ENCODE results near the gene FGFRL1. TPM values are rescaled to one million over a fixed set of nuclear protein-coding genes. Genes with fewer than 3 reads are reported as not detected.

FGFRL1 gene
- polyA plus RNA-seq, 1 donor from 2014 or later = 0.97 TPM

DNA sequence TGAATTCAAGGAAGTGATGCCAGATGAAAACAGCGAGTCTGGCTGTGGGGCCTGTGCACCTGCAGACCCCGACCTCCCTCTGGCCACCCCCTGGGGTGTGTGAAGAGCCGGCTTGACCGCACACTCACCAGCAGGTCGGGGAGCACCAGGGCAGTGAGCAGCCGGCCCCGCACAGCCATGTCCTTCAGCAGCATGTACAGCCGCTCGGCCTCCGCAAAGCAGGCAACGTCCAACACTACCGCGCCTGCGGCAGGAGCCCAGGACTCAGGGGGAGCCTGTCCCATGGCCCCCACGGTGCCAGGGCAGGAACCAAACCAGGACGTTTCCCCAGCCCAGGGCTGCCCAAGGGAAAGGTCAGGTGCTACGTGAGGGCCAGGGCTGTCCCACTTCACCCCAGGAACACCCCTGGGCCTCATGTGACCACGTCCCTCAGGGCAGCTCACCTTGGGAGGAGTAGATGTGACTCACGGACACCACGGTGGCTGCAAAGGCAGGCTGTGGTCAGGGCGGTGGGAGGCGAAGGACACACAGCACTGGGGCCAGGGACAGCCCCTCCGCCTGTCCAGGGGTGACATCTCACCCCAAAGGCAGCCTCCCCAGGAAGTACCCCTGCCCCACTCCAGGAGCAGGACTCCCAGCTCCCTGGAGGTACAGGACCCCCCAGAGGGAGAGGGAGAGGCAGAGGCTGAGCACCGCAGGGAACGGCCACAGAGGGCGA, 46.2 kb upstream of the FGFRL1 start:
- H3K9me2 ChIP-seq (ENCODE audit: insufficient read depth, low read length) = no peaks in the 10 kb centered on the region
- no peaks in the 10 kb centered on the region for H3F3A ChIP-seq (ENCODE audit: insufficient read depth, low read length, poor library complexity, severe bottlenecking)
- no peaks in the 10 kb centered on the region for H3K79me2 ChIP-seq (replicated peaks; ENCODE audit: insufficient read depth, low read length)
- H3K27me3 ChIP-seq (ENCODE audit: insufficient read depth, low read depth, low read length) = peaks cover 8% of the 10 kb centered on the region
- H4K20me1 ChIP-seq (ENCODE audit: insufficient read depth) = no peaks in the 10 kb centered on the region
- H3K4me3 ChIP-seq (ENCODE audit: low read length) = no peak overlapping the region
- no peak overlapping the region for H3K27ac ChIP-seq (ENCODE audit: low read length)
- no peak overlapping the region for H3K9ac ChIP-seq (ENCODE audit: low read length)
- TF ChIP-seq SMC3 (conservative IDR thresholded peaks at IDR 0.05; ENCODE audit: poor library complexity) = no peak
- no peak for TF ChIP-seq TAF1 (IDR thresholded peaks at IDR 0.05; ENCODE audit: low read depth)
- TF ChIP-seq, protein P1, sequence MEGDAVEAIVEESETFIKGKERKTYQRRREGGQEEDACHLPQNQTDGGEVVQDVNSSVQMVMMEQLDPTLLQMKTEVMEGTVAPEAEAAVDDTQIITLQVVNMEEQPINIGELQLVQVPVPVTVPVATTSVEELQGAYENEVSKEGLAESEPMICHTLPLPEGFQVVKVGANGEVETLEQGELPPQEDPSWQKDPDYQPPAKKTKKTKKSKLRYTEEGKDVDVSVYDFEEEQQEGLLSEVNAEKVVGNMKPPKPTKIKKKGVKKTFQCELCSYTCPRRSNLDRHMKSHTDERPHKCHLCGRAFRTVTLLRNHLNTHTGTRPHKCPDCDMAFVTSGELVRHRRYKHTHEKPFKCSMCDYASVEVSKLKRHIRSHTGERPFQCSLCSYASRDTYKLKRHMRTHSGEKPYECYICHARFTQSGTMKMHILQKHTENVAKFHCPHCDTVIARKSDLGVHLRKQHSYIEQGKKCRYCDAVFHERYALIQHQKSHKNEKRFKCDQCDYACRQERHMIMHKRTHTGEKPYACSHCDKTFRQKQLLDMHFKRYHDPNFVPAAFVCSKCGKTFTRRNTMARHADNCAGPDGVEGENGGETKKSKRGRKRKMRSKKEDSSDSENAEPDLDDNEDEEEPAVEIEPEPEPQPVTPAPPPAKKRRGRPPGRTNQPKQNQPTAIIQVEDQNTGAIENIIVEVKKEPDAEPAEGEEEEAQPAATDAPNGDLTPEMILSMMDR (IDR thresholded peaks at IDR 0.05; ENCODE audit: poor library complexity, severe bottlenecking) = no peak
- no peak for TF ChIP-seq EP300 (conservative IDR thresholded peaks at IDR 0.05; ENCODE audit: poor library complexity, severe bottlenecking)
- no peak for TF ChIP-seq MXI1 (conservative IDR thresholded peaks at IDR 0.05; ENCODE audit: poor library complexity, severe bottlenecking)
- TF ChIP-seq, protein P2, sequence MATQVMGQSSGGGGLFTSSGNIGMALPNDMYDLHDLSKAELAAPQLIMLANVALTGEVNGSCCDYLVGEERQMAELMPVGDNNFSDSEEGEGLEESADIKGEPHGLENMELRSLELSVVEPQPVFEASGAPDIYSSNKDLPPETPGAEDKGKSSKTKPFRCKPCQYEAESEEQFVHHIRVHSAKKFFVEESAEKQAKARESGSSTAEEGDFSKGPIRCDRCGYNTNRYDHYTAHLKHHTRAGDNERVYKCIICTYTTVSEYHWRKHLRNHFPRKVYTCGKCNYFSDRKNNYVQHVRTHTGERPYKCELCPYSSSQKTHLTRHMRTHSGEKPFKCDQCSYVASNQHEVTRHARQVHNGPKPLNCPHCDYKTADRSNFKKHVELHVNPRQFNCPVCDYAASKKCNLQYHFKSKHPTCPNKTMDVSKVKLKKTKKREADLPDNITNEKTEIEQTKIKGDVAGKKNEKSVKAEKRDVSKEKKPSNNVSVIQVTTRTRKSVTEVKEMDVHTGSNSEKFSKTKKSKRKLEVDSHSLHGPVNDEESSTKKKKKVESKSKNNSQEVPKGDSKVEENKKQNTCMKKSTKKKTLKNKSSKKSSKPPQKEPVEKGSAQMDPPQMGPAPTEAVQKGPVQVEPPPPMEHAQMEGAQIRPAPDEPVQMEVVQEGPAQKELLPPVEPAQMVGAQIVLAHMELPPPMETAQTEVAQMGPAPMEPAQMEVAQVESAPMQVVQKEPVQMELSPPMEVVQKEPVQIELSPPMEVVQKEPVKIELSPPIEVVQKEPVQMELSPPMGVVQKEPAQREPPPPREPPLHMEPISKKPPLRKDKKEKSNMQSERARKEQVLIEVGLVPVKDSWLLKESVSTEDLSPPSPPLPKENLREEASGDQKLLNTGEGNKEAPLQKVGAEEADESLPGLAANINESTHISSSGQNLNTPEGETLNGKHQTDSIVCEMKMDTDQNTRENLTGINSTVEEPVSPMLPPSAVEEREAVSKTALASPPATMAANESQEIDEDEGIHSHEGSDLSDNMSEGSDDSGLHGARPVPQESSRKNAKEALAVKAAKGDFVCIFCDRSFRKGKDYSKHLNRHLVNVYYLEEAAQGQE (IDR thresholded peaks at IDR 0.05; ENCODE audit: borderline replicate concordance) = no peak
- TF ChIP-seq POLR2AphosphoS5 (IDR thresholded peaks at IDR 0.05) = no peak
- no peak for TF ChIP-seq EZH2 (IDR thresholded peaks at IDR 0.05; ENCODE audit: borderline replicate concordance, insufficient read depth, low read length, poor library complexity, severe bottlenecking)
- TF ChIP-seq RAD21 (conservative IDR thresholded peaks at IDR 0.05) = no peak
- no peak overlapping the region for H3K4me2 ChIP-seq (ENCODE audit: low read length)
- H3K36me3 ChIP-seq (ENCODE audit: insufficient read depth, low read length) = no peaks in the 10 kb centered on the region
- no peaks in the 10 kb centered on the region for H3K9me3 ChIP-seq (ENCODE audit: low read length)
- no peak overlapping the region for H2AFZ ChIP-seq (ENCODE audit: low read depth, low read length)

- Histone ChIP-seq H3K4me3 (ENCODE audit: low read length) (no peak overlapping the region), H2AFZ (ENCODE audit: low read depth, low read length) (no peak overlapping the region), H3K27me3 (ENCODE audit: insufficient read depth, low read depth, low read length) (peaks cover 8% of the 10 kb centered on the region), H3K9me3 (ENCODE audit: low read length) (no peaks in the 10 kb centered on the region), H3K36me3 (ENCODE audit: insufficient read depth, low read length) (no peaks in the 10 kb centered on the region), H3K79me2 (replicated peaks; ENCODE audit: insufficient read depth, low read length) (no peaks in the 10 kb centered on the region), H3K27ac (ENCODE audit: low read length) (no peak overlapping the region), H4K20me1 (ENCODE audit: insufficient read depth) (no peaks in the 10 kb centered on the region), H3K4me2 (ENCODE audit: low read length) (no peak overlapping the region), H3F3A (ENCODE audit: insufficient read depth, low read length, poor library complexity, severe bottlenecking) (no peaks in the 10 kb centered on the region), H3K9me2 (ENCODE audit: insufficient read depth, low read length) (no peaks in the 10 kb centered on the region), H3K9ac (ENCODE audit: low read length) (no peak overlapping the region)
- TF ChIP-seq POLR2AphosphoS5 (IDR thresholded peaks at IDR 0.05) = no peak
- no peak for TF ChIP-seq SMC3 (conservative IDR thresholded peaks at IDR 0.05; ENCODE audit: poor library complexity)
- no peak for TF ChIP-seq MXI1 (conservative IDR thresholded peaks at IDR 0.05; ENCODE audit: poor library complexity, severe bottlenecking)
- TF ChIP-seq EZH2 (IDR thresholded peaks at IDR 0.05; ENCODE audit: borderline replicate concordance, insufficient read depth, low read length, poor library complexity, severe bottlenecking) = no peak
- TF ChIP-seq, protein P2 (IDR thresholded peaks at IDR 0.05; ENCODE audit: borderline replicate concordance) = no peak
- no peak for TF ChIP-seq RAD21 (conservative IDR thresholded peaks at IDR 0.05)
- TF ChIP-seq TAF1 (IDR thresholded peaks at IDR 0.05; ENCODE audit: low read depth) = no peak
- TF ChIP-seq, protein P1 (IDR thresholded peaks at IDR 0.05; ENCODE audit: poor library complexity, severe bottlenecking) = no peak
- TF ChIP-seq EP300 (conservative IDR thresholded peaks at IDR 0.05; ENCODE audit: poor library complexity, severe bottlenecking) = no peak
Measured at GRCh38 chr4:965766-966134, 45.7 kb upstream of the FGFRL1 start.

Measured in neural cell (in vitro differentiated cells).